GM19240 (cell line): Measurements from ENCODE around the gene IMMP2L.

ENCODE experiments used
- DNase-seq: peaks from one replicate; pipeline ENCODE4 v3.0.0; 2011; ENCODE audit warnings: low spot score; ENCODE audit not compliant: insufficient read length

IMMP2L gene

DNA sequence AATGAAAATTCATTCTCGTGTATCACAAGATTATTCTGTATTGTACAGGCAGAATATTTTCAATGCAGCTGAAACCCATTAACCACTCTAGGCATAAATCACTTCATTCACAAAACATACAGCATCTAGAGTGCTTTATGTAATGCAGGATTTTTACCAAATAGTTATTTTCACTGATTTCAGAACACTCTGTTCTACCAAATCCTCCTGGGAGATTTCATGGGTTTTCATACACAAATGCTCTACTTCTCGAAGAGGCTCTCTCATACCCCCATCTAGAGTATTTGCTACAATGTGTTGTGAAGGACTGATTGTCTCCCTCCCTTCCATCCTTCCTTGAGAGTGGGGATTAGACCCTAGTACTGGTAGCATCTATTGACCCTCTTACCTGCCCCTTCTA, 680.6 kb downstream of the IMMP2L start:
- DNase-seq, result no peak

DNA sequence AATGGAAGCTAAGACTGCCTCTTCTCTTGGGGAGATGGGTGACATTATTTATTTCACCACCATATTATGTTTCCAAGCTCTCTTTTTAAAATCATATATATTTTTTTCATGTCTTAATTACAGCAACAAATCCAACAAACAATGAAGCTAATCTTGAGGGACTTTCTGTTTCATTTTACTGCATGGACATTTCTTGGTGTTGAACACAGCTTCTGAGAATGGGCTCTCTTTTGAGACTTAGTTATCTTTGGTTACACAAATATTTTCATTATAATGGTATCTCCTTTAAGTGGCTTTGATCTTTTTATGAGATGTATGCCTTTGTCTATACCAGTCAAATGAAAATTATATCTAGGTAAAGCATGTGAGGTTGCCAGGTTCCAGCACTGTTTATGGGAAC, 681.3 kb downstream of the IMMP2L start:
- no peak for DNase-seq

DNA sequence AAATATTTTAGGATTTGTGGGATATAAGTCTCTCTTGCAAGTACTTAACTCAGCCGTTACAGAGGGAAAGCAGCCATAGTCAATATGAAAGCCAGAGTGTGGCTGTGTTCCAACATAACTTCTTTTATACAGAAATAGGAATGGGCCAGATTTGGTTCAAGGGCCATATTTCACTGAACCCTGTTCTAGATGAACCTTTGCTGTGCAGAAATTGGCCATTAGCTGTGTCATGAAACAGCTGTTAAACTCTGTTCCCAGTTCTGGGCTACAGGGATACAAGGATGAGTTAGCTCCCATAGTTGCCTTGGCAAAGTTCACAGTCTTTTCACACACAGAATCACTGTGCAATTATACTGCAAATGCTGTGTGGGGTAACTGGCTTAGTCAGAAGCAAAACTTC, 685.3 kb downstream of the IMMP2L start:
- DNase-seq, result no peak

DNA sequence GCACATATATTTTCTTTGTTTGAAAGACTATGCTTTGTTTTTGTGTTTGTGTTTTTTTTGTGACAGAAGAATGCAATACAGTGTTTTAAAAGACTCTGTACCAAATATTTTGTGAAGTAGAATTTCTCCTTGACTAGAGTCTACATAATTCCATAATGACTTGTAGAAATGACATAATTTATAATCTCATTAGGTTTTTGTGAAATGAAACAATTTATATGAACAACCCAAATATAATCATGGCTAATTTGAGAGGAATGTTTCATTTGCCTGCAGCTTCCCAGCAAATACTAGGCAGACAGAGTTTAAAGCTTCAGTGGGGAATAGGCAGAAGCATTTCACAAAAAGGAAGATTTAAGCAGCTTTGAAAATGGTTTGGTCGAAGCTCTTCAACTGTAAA, 686.9 kb downstream of the IMMP2L start:
- no peak for DNase-seq

DNA sequence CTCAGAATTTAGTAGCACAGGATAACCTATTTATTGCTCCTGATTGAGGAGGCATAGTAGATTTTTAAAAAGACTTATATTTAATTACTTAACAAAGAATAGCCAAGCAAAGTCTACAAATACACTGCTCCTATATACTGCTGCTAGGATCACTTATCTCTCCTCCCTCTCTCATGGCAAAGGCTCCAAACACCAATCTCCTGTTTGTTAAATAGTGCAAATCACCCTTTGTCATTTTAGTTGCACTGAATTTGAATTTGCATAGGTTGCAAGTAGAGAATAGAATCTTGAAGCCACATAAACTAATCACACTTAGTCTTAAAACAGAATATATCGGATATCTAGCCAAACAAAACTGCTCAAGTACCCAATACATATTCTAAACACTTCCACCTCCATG, 690.4 kb downstream of the IMMP2L start:
- DNase-seq, result no peak

DNA sequence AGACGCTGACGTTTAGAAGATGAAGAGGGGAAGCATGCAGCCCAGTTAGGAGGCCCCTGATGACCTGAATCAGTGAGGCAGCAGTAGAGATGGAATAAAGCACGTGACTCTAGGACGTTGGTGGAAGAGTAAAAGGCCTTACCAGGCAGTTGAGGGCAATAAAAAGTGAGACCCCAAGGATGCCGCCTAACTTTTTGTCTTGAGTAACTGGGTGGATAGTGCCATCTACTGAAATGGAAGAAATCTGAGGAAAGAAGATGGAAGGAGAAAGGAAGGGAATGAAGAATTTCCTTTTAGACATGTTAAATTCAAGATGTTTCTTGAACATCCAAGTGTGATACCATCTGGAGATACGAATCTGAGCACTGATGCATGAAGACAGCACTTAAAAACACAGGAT, 691.4 kb downstream of the IMMP2L start:
- DNase-seq, result no peak

DNA sequence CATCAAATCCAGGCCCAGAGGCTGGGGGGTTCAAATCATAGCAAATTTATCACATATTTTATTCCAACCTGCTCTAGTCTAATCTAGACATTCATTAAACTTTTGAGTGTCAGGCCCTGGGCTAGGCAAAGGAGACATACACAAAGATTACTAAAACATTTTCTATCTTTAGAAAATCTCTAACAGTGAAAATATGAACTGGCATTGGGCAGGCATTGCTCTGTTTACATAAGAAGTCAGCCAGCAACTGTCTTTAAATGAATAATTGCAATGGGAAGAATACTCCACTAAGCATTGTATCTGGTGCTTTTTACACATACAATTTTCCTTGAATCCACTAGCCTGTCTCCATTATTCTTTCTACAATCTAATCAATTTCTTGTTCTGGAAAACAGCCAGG, 693.8 kb downstream of the IMMP2L start:
- DNase-seq, result no peak

DNA sequence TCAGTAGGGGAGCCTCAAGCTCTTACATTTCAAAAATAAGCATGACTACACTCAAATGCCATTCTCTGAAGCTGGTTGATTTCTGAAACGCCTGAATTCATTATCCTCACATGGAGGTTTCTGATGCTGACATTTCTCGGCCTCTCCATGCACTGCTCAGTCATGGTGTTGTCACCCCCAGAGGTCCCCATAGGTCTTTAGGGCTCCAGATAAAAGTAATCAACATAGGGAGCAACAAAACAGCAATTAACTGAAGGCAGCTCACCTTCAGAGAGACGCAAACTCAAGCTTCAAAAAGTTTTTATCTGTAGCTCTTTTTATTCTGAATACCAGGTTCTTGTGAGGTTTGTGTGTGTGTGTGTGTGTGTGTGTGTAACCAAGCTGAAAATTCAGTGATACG, 694.5 kb downstream of the IMMP2L start:
- DNase-seq, result no peak

DNA sequence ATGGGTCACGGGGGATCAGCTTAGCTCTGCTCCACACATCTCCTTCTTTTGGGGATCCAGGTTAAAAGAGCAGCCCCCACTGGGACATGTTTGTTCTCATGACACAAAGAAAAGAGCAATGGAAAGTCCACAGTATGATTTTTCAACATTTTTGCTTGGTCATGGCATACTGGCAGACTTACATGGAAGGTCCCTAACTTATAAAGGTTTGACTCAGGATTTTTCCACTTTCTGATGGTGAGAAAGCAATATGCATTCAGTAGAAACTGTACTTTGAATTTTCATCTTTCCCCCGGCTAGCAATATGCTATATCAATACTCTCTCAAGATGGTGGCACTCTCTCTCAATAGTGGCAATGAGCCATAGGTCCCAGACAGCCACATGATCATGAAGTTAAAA, 699.0 kb downstream of the IMMP2L start:
- no peak for DNase-seq

DNA sequence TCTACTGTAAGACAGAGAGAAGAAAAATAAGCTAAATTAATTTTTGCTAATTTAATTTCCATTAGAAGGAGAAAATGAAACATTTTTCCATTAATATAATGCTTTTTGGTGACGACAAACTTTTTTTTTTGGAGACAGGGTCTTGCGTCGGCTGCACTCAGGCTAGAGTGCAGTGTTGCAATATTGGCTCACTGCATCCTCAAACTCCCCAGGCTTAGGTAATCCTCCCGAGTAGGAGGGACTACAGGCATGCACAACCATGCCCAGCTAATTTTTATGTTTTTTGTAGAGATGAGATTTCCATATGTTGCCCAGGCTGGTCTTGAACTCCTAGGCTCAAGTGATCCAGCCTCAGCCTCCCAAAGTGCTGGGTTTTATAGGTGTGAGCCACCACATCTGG, 701.1 kb downstream of the IMMP2L start:
- no peak for DNase-seq

DNA sequence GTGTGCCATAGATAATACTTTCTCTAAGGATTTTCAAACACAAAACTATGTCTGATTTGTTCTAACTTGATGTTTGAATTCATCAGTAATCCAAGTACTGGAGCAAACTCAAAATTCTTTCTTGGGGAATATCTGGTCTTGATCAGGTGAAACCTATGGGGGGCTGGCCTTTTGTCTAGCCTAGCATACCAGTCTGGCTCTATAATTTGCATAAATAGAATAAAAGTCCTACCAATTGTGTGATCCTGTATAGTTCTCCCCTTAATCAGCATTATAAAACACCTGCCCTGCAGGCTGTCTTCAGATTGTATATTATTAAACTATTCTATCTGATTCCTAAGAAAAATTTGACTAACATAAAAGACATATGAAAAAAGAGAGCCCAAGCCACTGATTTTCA, 705.2 kb downstream of the IMMP2L start:
- DNase-seq, result no peak

DNA sequence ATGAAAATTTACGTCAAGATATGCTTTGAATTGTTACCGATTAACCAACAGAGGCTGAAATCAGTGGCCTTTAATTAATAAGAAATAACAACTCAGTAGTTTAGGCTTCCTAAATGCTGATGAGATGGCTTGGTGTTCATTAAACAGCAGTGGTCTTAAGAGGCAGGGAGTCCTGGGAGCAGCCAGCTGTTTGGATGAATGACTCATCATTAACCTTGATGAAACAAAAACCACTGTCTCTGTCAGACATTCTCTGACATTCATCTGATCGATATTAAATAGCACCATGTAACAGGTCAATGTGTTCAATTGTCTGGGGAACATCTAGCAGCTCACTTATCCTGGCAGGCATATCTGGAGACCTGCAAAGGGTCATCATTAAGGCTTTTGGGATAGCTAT, 705.6 kb downstream of the IMMP2L start:
- no peak for DNase-seq

DNA sequence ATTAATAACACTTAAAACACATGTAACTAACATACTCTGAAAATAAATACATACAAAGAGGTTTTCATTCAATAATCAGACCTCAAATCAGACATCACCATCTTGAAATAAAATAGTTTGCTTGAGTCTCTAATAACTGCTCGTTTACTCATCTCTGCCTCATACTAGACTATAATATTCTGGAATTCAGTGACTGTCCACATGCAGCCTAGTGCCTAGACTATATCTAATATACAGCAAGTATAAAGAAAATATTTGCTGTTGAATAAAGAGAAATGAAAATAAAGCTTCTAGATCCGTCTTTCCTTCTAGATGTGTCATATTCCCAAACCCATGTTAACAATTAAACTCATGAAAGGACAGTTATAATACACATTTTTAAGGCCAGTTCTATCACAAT, 707.6 kb downstream of the IMMP2L start:
- no peak for DNase-seq

DNA sequence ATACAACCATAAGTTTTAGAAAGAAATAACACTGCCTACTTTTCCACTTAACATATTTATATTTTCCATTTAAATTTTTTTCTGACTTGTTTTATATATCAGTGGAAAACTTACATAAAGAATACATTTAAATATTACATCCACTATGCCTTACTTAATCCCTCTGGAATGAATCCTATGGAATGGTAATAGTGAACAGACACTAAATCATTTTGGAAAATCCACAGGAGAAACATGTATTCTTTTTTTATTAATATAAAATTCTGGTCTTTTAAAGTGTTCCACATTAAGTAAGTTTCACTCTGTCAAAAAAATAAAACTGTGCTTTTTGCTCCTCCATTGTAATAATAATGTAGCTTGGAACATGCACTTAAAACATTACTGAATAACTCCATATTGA, 708.1 kb downstream of the IMMP2L start:
- DNase-seq, result no peak

DNA sequence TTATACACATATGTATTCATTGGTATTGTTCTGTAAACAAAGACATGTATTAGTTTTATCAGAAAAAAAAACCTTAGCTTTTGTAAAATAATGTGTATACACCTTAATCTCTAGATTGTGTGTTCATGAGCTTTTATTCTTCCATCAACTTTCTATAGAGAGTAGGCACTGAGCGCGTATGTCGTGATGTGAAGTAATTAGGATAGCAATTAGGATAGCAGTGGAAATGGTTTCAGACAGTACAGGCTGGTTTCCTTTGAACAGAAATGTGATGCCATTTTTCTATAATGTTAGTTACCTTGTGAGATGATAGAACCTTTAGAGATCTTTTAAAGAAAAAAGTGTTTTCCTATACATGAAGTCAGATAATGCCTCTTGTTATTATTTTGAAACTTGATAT, 709.0 kb downstream of the IMMP2L start:
- no peak for DNase-seq

DNA sequence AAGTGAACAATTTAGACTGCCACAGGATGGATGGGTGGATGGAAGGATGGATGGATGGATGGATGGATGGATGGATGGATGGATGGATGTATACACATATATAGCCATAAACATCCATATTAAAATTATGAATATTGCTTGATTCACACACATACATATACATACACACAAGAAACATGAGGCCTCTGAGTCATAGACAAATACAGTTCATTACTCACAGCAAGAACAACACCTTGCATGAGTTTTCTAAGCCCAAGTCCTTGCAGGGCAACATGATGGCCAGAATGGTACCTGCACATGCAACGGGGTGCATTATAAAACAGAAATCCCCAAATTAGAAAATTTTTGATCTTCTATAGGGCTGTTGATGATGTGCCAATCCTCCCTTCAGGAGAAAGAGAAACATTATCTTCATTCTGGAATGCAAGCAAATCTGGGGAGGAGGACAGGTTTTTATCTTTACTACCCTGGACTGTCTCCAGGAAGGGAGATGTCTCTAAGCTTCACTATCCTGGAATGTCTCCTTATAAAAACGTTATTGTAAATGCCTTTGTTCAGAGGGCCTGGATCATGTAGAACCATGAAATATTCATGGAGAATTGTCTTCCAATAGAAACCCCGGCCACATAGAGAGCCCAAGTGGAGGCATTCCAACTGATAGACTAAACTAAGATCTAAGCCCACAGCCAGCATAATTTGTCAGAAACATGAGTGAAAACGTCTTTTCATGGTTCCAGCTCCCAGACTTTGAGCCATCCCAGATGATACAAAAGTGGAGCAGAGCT, 709.9 kb downstream of the IMMP2L start:
- DNase-seq, result no peak

DNA sequence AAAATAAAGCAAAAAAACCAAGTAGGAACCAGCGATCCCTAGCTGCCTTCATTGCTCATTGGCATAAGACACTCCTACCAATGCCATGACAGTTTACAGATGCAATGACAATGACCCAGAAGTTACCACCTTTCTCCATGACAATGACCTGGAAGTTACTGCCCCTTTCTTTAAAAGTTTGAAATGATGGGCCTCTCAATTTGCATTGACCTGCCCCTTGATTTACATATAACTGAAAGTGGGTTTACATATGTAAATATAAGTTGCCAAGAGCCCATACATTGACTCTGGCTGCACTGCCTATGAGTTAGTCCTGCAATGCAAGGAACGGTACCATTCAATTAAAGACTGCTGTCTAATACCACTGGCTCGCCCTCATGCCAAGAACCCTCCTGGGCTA, 712.1 kb downstream of the IMMP2L start:
- DNase-seq, result no peak

DNA sequence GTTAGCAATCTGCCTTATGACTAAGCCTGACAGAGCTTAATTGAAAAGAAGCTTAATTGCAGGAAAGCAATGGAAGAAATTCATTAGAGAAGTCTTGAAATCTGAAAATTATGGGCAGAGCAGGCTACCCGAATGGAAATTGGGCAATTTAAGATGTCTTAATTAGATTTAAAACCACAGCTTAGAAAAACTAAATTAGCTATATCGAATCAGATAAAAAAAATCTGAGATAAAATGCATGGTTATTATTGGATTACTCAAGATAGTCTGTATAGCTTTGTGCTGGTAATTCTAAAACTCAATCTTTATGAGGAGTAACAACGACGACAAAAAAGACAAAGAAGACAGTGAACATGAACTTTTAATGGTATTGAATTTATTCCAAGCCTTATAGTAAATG, 719.5 kb downstream of the IMMP2L start:
- no peak for DNase-seq

DNA sequence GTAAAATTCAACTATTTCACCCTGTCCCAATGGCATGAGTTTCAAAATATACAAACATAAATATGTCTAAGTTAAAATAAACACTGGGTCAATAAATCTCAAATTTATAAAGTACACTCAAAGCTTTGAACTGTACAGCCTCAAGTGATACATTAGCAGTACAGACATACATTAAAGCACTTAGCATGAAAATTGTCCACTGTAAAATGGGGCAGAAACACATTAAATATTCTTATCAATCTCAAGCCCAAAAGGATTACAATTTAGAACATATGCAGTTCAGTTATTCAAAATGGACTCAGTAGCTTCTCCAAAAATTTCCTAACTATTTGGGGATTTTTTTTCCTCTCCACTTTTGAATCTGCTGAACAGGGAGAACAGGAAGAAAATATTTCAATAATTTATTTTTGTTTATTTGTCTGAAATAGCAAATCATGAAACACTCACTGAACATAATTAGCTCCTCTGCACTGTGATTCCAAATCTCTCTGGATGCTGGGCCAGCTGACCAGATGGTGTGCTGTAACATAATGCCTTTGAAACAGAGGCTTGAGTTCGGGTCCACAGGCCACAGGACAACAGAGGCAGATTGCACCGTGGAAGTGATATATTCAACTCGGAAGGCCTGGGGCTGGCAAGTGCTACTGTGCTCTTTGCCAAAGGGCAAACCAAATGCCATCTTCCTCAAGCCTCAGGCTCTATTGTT, 720.3 kb downstream of the IMMP2L start:
- no peak for DNase-seq

DNA sequence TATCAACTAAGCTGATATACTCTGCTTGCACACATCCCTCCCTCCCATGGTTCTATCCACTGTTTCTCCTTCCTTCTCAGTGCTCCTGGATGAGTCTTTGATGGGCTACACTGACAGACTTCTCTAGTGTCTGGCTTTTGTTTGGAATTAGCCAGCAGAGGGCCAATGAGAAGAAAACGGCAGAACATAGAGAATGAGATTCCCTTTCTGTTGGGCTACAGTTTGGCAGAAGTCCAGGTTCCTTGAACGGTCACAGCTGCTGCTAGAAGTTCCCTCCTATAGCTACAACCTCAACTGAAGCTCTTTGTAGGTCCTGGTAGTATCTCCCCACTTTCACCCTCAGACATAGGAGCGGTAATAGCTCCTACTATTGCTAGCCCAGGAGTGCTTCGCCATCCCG, 722.4 kb downstream of the IMMP2L start:
- no peak for DNase-seq

DNA sequence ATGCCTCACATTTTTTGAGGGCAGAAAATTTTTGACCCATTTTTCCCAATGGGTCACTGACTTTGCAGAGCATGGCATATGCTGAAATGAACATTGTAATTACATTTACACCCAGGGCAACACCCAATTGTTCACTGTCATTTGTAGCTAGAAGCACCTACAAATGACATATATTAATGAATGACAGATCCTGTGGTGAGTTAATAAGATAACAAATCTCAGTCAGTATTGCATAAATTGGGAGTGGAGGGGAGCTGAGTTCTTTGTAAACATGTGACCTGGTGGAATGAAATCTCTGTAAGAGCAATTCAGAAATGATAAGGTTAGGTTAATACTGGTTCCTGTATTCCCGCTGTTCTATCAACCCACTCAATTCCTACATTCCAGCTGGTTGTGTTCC, 726.4 kb downstream of the IMMP2L start:
- DNase-seq, result no peak

DNA sequence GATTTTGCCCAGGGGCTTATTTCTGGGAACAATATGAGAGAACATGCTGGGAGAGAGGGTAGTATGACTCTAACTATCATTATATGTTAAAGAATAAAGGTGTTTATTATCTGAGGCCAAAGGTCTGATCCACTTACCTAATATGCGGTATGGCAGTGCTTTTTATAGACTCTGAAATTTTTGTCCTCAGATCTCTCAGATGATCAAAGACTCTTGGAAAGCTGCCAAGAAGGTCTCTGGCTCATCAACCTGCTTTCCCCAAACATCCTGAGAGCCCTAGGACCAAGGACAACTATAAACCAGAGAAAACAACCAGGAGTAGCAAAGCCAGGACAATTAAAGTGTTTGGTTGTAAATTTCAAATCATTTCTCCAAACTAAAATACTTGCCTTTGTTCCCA, 727.1 kb downstream of the IMMP2L start:
- DNase-seq, result no peak

DNA sequence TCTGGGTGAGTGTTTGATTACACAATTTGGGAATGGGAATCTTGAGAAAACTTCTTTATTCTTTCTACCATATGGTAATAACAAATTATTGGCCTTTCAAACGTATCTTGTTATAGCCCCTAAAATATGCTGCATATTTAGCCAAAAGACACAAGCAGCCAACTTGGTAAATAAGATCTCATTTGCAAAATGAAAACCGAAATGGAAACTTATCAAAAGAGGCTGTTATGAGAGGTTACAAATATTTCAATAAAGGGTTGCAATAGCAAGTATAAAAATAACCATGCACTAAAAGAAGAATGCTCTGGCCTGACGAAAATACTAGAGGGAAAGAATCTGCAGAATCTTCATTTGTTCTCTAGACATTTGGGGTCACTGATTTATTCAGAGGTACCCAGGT, 730.9 kb downstream of the IMMP2L start:
- DNase-seq, result no peak
